Measurements from ENCODE around the gene DISC1.

- TF ChIP-seq CTCF (IDR thresholded peaks at IDR 0.05), result no peak
- no peak for TF ChIP-seq POLR2A (IDR thresholded peaks at IDR 0.05)
Observed at GRCh38 chr1:231919886-231920285, 293.3 kb downstream of the DISC1 start.
